Breast epithelium (tissue), 3 donors: ENCODE results near the gene MAP2K6.

ENCODE experiments used
- CTCF ChIP-seq, 3 donors: fragments of 450-650 bp; IDR thresholded peaks; one replicate each; pipeline ENCODE4 v1.5.1; 2016 to 2017; ENCODE audit warnings: antibody characterized with exemption in 3 of 3, mild to moderate bottlenecking in 3 of 3, moderate library complexity in 3 of 3
- POLR2A ChIP-seq: fragments of 450-650 bp; IDR thresholded peaks from one replicate; pipeline ENCODE4 v1.6.1; 2016; ENCODE audit warnings: antibody characterized with exemption, mild to moderate bottlenecking, moderate library complexity

- no peak for TF ChIP-seq POLR2A
- no peak for TF ChIP-seq CTCF (IDR thresholded peaks at IDR 0.05)
These were observed 934 bp downstream of the MAP2K6 start for GRCh38 chr17:69415431-69415830.
